ENCODE measurements around the gene MACROH2A1.

DNA sequence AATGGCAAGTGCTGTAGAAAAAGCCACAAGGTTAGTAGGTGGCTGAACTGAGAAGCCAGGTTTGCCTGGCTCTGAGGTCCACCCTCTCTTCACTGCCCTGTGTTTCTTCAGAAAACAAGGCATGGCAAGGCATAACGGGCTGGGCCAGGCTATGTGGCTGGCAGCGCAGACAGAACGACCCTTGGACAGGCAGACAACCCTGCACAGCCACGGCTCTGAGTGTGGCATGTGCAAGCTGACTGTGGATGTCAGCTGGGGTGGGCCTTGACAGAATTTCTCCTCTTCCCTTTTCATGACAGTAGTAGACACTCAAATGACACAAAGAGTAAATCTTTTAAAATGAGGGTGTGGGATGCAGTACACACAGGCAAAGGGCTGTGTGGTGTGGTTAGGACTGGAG, 81.7 kb downstream of the MACROH2A1 start:
- no peak for TF ChIP-seq POLR2A (IDR thresholded peaks at IDR 0.05; ENCODE audit: low read length)
- no peak for TF ChIP-seq GATA1 (IDR thresholded peaks at IDR 0.05; ENCODE audit: low read depth, low read length)
